Prostate gland (tissue), 2 donors: ENCODE data around the gene SLC7A6OS. TPM values are rescaled to one million over a fixed set of nuclear protein-coding genes. Genes with fewer than 3 reads are reported as not detected.

Experiments used
- DNase-seq: peaks from one replicate; pipeline ENCODE4 v3.0.0-alpha.2; 2019; ENCODE audit warnings: low spot score
- H3K27ac ChIP-seq, 2 donors: fragments of 200-600 bp; sonication (generic); 2 replicates each; pipeline ENCODE4 v1.5.1; 2017 to 2019
- H3K27me3 ChIP-seq: fragments of 200-600 bp; sonication (generic); replicated peaks from 2 replicates; pipeline ENCODE4 v1.5.1; 2019; ENCODE audit not compliant: insufficient read depth
- H3K36me3 ChIP-seq, 2 donors: fragments of 200-600 bp; sonication (generic); 1 replicate in 1 of 2; 2 replicates in 1 of 2; pipeline versions ENCODE4 v1.5.1 to v1.8.1; 2017 to 2019
- H3K4me1 ChIP-seq: fragments of 200-600 bp; sonication (generic); replicated peaks from 2 replicates; pipeline ENCODE4 v1.5.1; 2019
- H3K4me3 ChIP-seq, 2 donors: fragments of 200-600 bp; sonication (generic); 2 replicates each; pipeline ENCODE4 v1.5.1; 2017 to 2019
- H3K9me3 ChIP-seq: fragments of 200-600 bp; sonication (generic); 2 replicates; pipeline ENCODE4 v1.5.1; 2017
- POLR2A ChIP-seq: fragments of 450-650 bp; IDR thresholded peaks from one replicate; pipeline ENCODE4 v1.6.1; 2016; ENCODE audit warnings: antibody characterized with exemption, mild to moderate bottlenecking
- POLR2AphosphoS5 ChIP-seq: sonication (generic); formaldehyde crosslinking; IDR thresholded peaks from one replicate; pipeline ENCODE4 v1.6.1; 2017; ENCODE audit warnings: antibody characterized with exemption
- WGBS: methylation state at CpG from one replicate; pipeline ENCODE4 v1.1.5; 2018; 5-methylcytosine and 5-hydroxymethylcytosine counted together
- intact Hi-C: fragments of 100-400 bp; cut with DNase I; formaldehyde crosslinking; loops from one replicate; pipeline ENCODE4 v1.14.2; 2022
- total RNA-seq, 2 donors: library from RNA; depleted of rRNA; stranded (reverse); fragments of >200 nt; gene quantifications; one replicate each; pipeline ENCODE4 v1.1.0, GENCODE V29; 2016
- TF ChIP-seq, protein P1 (sequence below), 4 experiments: fragments of 200-600 bp in 2 of 4; fragments of 450-650 bp in 2 of 4; sonication (generic) in 2 of 4; IDR thresholded peaks; 1 replicate in 3 of 4; 2 replicates in 1 of 4; pipeline ENCODE4 v1.5.1; 2016 to 2019; ENCODE audit warnings: antibody characterized with exemption in 4 of 4, mild to moderate bottlenecking in 2 of 4, moderate library complexity in 2 of 4

SLC7A6OS gene
- total RNA-seq, 2 donors from 2014 or later: 10.0 to 23.6 TPM

DNA sequence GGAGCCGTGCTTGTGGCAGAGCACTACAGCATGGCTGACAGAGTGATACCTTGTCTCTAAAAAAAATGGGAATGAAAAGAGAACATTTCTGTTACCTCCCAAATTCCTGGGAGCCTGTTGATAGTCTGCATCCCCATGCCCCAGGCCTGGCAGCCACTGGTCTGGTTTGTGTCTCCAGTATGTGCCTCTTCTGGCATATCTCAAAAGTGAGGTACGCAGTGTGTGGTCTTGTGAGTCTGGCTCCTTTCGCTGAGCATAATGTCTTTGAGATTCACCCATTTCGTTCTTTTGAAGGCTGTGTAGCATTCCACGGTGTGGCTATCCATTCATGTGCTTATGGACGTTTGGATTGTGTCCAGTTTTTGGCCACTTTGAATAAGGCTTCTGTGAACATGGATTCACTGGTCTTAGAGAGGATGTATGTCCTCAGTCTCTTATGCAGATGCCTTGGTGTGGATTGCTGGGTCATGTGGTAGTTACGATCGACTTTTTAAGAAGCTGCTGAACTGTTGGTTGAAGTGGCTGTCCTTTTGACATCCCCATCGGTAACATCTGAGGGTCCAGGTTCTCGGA lies 39.2 kb upstream of the SLC7A6OS start:
- no peaks in the 10 kb centered on the region for H3K4me1 ChIP-seq
- no peak overlapping the region for H3K4me3 ChIP-seq
- WGBS: 97% methylated on average over 10 of the region's 10 CpGs
- H3K9me3 ChIP-seq: no peaks in the 10 kb centered on the region
- H3K36me3 ChIP-seq: peaks cover 4 to 10% of the 10 kb centered on the region in 2 donors
- intact Hi-C loops: no loop called here
- TF ChIP-seq, protein P1, sequence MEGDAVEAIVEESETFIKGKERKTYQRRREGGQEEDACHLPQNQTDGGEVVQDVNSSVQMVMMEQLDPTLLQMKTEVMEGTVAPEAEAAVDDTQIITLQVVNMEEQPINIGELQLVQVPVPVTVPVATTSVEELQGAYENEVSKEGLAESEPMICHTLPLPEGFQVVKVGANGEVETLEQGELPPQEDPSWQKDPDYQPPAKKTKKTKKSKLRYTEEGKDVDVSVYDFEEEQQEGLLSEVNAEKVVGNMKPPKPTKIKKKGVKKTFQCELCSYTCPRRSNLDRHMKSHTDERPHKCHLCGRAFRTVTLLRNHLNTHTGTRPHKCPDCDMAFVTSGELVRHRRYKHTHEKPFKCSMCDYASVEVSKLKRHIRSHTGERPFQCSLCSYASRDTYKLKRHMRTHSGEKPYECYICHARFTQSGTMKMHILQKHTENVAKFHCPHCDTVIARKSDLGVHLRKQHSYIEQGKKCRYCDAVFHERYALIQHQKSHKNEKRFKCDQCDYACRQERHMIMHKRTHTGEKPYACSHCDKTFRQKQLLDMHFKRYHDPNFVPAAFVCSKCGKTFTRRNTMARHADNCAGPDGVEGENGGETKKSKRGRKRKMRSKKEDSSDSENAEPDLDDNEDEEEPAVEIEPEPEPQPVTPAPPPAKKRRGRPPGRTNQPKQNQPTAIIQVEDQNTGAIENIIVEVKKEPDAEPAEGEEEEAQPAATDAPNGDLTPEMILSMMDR (IDR thresholded peaks at IDR 0.05): no peak
- TF ChIP-seq POLR2A (no peak), POLR2AphosphoS5 (no peak)
- no peak overlapping the region for H3K27ac ChIP-seq
- H3K27me3 ChIP-seq: no peaks in the 10 kb centered on the region
- DNase-seq: no peak

DNA sequence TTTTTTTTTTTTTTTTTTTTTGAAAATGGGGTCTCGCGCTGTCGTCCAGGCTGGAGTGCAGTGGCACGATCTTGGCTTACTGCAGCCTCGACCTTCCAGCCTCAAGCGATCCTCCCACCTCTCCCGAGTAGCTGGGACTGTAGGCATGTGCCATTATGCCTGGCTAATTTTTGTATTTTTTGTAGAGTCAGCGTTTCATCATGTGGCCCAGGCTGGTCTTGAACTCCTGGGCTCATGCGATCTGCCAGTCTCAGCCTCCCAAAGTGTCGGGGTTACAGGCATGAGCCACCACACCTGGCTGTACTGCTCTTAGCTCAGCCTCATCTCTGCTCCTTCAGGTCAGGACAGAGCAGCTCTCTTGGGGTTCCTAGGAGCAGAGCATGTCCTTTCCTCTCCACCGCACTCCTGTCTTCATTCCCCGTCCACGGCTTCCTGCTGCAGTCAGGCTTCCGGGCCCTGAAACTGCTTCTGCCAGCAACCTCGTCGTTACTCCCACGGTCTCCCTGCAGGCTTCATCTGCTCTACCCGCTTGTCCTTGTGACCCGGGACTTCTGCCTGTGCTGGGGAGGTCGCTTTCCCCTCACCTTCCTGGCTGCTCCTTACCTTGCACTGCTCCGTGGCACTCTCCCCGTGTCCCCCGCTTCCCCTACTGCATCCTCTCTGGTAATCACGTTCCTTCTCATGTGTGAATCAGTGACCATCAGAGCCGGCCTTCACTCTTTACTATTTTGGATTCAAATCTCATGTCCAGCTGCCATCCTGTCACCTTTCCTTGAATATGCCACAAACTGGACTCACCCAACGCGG lies 38.1 kb upstream of the SLC7A6OS start:
- H3K4me3 ChIP-seq: no peak overlapping the region
- H3K27me3 ChIP-seq: no peaks in the 10 kb centered on the region
- WGBS: 89% methylated on average over 27 of the region's 27 CpGs
- no peaks in the 10 kb centered on the region for H3K9me3 ChIP-seq
- TF ChIP-seq, protein P1 (IDR thresholded peaks at IDR 0.05): no peak
- TF ChIP-seq POLR2AphosphoS5 (no peak), POLR2A (no peak)
- no peak overlapping the region for H3K27ac ChIP-seq
- H3K36me3 ChIP-seq: peaks cover 4 to 10% of the 10 kb centered on the region in 2 donors
- no peaks in the 10 kb centered on the region for H3K4me1 ChIP-seq
- intact Hi-C loops: no loop called here
- DNase-seq: no peak

DNA sequence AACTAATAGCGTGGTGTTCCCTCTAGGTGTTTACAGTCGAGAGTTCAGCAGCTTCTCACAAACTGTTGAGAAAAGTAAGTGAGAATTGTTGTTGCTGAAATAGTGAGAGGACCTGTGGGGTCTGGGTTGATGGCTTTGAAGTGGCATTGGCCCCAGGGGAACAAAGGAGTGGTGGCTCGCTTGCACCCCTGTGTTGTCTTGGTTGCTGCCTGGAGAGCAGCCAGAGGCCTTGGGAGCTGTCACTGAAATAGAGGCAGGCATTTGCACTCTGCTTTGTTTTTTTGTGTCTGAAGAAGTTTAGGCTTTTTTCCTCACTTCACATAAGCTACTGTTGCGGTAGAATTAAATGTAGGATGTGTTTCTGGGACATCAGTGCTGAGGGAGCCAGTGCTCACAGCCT lies 36.9 kb upstream of the SLC7A6OS start:
- no peak for DNase-seq
- Histone ChIP-seq H3K9me3 (no peaks in the 10 kb centered on the region), H3K36me3 (peaks cover 4 to 5% of the 10 kb centered on the region in 2 donors), H3K27me3 (no peaks in the 10 kb centered on the region), H3K27ac (no peak overlapping the region), H3K4me3 (no peak overlapping the region), H3K4me1 (no peaks in the 10 kb centered on the region)
- intact Hi-C loops: no loop called here
- 76% methylated on average over 4 of the region's 4 CpGs for WGBS
- TF ChIP-seq POLR2AphosphoS5: no peak
- TF ChIP-seq, protein P1 (IDR thresholded peaks at IDR 0.05): no peak
- no peak for TF ChIP-seq POLR2A

DNA sequence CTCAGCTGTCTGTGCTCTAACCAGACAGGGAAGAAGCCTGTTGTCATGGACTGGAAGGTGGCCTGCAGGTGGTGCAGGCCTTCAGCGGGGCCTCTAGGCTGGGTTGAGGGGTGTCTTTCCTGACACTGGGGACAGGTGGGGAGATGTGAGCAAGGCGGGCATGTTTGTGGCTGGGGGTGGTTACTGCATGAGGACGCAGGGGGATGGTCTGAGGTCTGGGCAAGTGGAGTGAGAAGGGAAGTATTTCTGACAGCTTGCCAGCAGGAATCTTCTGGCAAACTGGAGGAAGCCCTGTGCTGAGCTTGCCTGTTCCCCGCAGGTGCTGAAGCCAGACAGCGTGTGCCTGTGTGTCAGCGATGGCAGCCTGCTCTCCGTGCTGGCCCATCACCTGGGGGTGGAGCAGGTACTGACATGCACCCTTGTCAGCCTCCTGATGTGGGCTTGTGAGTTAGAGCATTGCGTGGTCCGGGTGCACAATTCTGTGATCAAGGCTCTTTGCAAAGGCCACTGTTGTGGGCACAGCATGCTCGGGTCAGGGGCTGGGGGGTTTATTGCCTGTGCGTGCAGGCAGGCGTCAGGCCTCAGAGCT lies 36.2 kb upstream of the SLC7A6OS start:
- no peak for DNase-seq
- no peak overlapping the region for H3K27ac ChIP-seq
- H3K4me3 ChIP-seq: no peak overlapping the region
- H3K9me3 ChIP-seq: no peaks in the 10 kb centered on the region
- H3K4me1 ChIP-seq: no peaks in the 10 kb centered on the region
- H3K27me3 ChIP-seq: no peaks in the 10 kb centered on the region
- TF ChIP-seq POLR2A (no peak), POLR2AphosphoS5 (no peak)
- TF ChIP-seq, protein P1 (IDR thresholded peaks at IDR 0.05): no peak
- peaks cover under 1 to 4% of the 10 kb centered on the region in 2 donors for H3K36me3 ChIP-seq
- intact Hi-C loops: no loop called here
- WGBS: 83% methylated on average over 12 of the region's 12 CpGs
